Transverse colon (tissue), 4 donors: ENCODE data around the gene SLC39A5.

ENCODE experiments used
- CTCF ChIP-seq, 5 experiments: fragments of 200-600 bp in 3 of 5; fragments of 450-650 bp in 2 of 5; sonication (generic) in 3 of 5; IDR thresholded peaks; 1 replicate in 2 of 5; 2 replicates in 3 of 5; pipeline ENCODE4 v1.5.1; 2016 to 2017; ENCODE audit warnings: antibody characterized with exemption in 5 of 5, inconsistent platforms in 3 of 5, mild to moderate bottlenecking in 2 of 5, moderate library complexity in 1 of 5
- POLR2A ChIP-seq: fragments of 450-650 bp; IDR thresholded peaks from one replicate; pipeline ENCODE4 v1.6.1; 2016; ENCODE audit warnings: antibody characterized with exemption, mild to moderate bottlenecking, moderate library complexity
- POLR2AphosphoS5 ChIP-seq, 3 donors: sonication (generic); formaldehyde crosslinking; IDR thresholded peaks; one replicate each; pipeline ENCODE4 v1.6.1; 2016; ENCODE audit warnings: antibody characterized with exemption in 3 of 3

- TF ChIP-seq CTCF (IDR thresholded peaks at IDR 0.05) (no peak), POLR2A (no peak), POLR2AphosphoS5 (IDR thresholded peaks at IDR 0.05) (no peak)
Measured at GRCh38 chr12:56202366-56202765, 27.5 kb upstream of the SLC39A5 start.
